Loucy (cell line): ENCODE measurements around the gene PIKFYVE.

ENCODE experiments used
- H2AFZ ChIP-seq: fragments of 200-600 bp; sonication (generic); 2 replicates; pipeline ENCODE4 v1.6.0; 2016; ENCODE audit warnings: antibody characterized with exemption, mild to moderate bottlenecking, low read length, moderate library complexity
- H3F3A ChIP-seq: fragments of 200-600 bp; 2 replicates; pipeline ENCODE4 v1.6.0; 2016; ENCODE audit warnings: antibody characterized with exemption, low read depth, mild to moderate bottlenecking
- H3K27me3 ChIP-seq: fragments of 200-600 bp; sonication (generic); 2 replicates; pipeline ENCODE4 v1.6.1; 2014; ENCODE audit warnings: low read length, mild to moderate bottlenecking; ENCODE audit not compliant: insufficient read depth, poor library complexity, severe bottlenecking
- H3K36me3 ChIP-seq: fragments of 200-600 bp; sonication (generic); 2 replicates; pipeline ENCODE4 v1.6.1; 2016; ENCODE audit warnings: low read length; ENCODE audit not compliant: insufficient read depth
- H3K4me1 ChIP-seq: fragments of 200-600 bp; sonication (generic); 2 replicates; pipeline ENCODE4 v1.5.1; 2014; ENCODE audit warnings: low read length, mild to moderate bottlenecking; ENCODE audit not compliant: insufficient read depth, poor library complexity, severe bottlenecking
- H3K4me2 ChIP-seq: fragments of 200-600 bp; sonication (generic); 2 replicates; pipeline ENCODE4 v1.6.0; 2014; ENCODE audit warnings: antibody characterized with exemption, low read length, low read depth, mild to moderate bottlenecking; ENCODE audit not compliant: poor library complexity, severe bottlenecking
- H3K4me3 ChIP-seq: fragments of 200-600 bp; sonication (generic); 2 replicates; pipeline ENCODE4 v1.5.1; 2014; ENCODE audit warnings: low read length, mild to moderate bottlenecking, mixed read lengths; ENCODE audit not compliant: poor library complexity, severe bottlenecking
- H3K79me2 ChIP-seq: fragments of 200-600 bp; sonication (generic); 2 replicates; pipeline ENCODE4 v1.6.1; 2014; ENCODE audit warnings: low read length; ENCODE audit not compliant: insufficient read depth
- H3K9ac ChIP-seq: fragments of 200-600 bp; sonication (generic); 2 replicates; pipeline ENCODE4 v1.6.0; 2014; ENCODE audit warnings: mild to moderate bottlenecking, low read depth, low read length, moderate library complexity; ENCODE audit not compliant: poor library complexity, severe bottlenecking
- H3K9me2 ChIP-seq: fragments of 200-600 bp; sonication (generic); replicated peaks from 2 replicates; pipeline ENCODE4 v1.6.1; 2016; ENCODE audit warnings: low read depth, low read length, mixed read lengths
- H3K9me3 ChIP-seq: fragments of 200-600 bp; sonication (generic); 2 replicates; pipeline ENCODE4 v1.6.1; 2014; ENCODE audit warnings: mild to moderate bottlenecking, antibody characterized with exemption, low read length, low read depth; ENCODE audit not compliant: insufficient read depth
- H4K20me1 ChIP-seq: fragments of 200-600 bp; sonication (generic); 2 replicates; pipeline ENCODE4 v1.6.0; 2014; ENCODE audit warnings: antibody characterized with exemption, low read length, mild to moderate bottlenecking; ENCODE audit not compliant: insufficient read depth, poor library complexity, severe bottlenecking
- CTCF ChIP-seq: fragments of 200-600 bp; sonication (generic); conservative IDR thresholded peaks from 2 replicates; pipeline ENCODE4 v1.5.1; 2014; ENCODE audit warnings: mild to moderate bottlenecking, antibody characterized with exemption, low read length
- EZH2phosphoT487 ChIP-seq: fragments of 200-600 bp; IDR thresholded peaks from 2 replicates; pipeline ENCODE4 v1.6.1; 2018; ENCODE audit warnings: antibody characterized with exemption, mild to moderate bottlenecking, moderate library complexity, borderline replicate concordance

Gene PIKFYVE

GRCh38 chr2:208244422-208244821 lies 21.6 kb upstream of the PIKFYVE start:
- Histone ChIP-seq H3K4me2 (no peak overlapping the region), H3K4me1 (peaks cover 30% of the 10 kb centered on the region), H3K4me3 (no peak overlapping the region), H3K27me3 (no peaks in the 10 kb centered on the region), H3K9me2 (no peaks in the 10 kb centered on the region), H3K9me3 (no peaks in the 10 kb centered on the region), H3K79me2 (peaks cover 19% of the 10 kb centered on the region), H3K9ac (no peak overlapping the region), H3F3A (no peaks in the 10 kb centered on the region), H2AFZ (no peak overlapping the region), H3K36me3 (peaks cover 79% of the 10 kb centered on the region), H4K20me1 (peaks cover 6% of the 10 kb centered on the region)
- no peak for TF ChIP-seq CTCF
- TF ChIP-seq EZH2phosphoT487 = no peak

- Histone ChIP-seq H2AFZ (no peak overlapping the region), H3K27me3 (no peaks in the 10 kb centered on the region), H3K9ac (no peak overlapping the region), H3K36me3 (peaks cover 79% of the 10 kb centered on the region), H3K4me3 (no peak overlapping the region), H3K9me2 (no peaks in the 10 kb centered on the region), H3F3A (no peaks in the 10 kb centered on the region), H3K9me3 (no peaks in the 10 kb centered on the region), H4K20me1 (peaks cover 18% of the 10 kb centered on the region), H3K4me2 (no peak overlapping the region), H3K79me2 (peaks cover 33% of the 10 kb centered on the region), H3K4me1 (peaks cover 44% of the 10 kb centered on the region)
- no peak for TF ChIP-seq EZH2phosphoT487
- no peak for TF ChIP-seq CTCF
Measured at GRCh38 chr2:208245746-208246145, 20.3 kb upstream of the PIKFYVE start.

GRCh38 chr2:208248601-208249000 lies 17.5 kb upstream of the PIKFYVE start:
- H3K79me2 ChIP-seq = peaks cover 61% of the 10 kb centered on the region
- peaks cover 45% of the 10 kb centered on the region for H4K20me1 ChIP-seq
- H2AFZ ChIP-seq = no peak overlapping the region
- H3K4me3 ChIP-seq = no peak overlapping the region
- no peaks in the 10 kb centered on the region for H3F3A ChIP-seq
- TF ChIP-seq CTCF (no peak), EZH2phosphoT487 (no peak)
- no peak overlapping the region for H3K9ac ChIP-seq
- H3K4me1 ChIP-seq = peaks cover 72% of the 10 kb centered on the region
- no peaks in the 10 kb centered on the region for H3K9me3 ChIP-seq
- H3K9me2 ChIP-seq = no peaks in the 10 kb centered on the region
- peaks cover 74% of the 10 kb centered on the region for H3K36me3 ChIP-seq
- H3K4me2 ChIP-seq = peak overlapping the region; percentile 94
- no peaks in the 10 kb centered on the region for H3K27me3 ChIP-seq
